Stimulated activated CD4-positive, alpha-beta T cell treated with anti-CD3 and anti-CD28 coated beads, Interleukin-2, amount 100 ng/mL, for 24 hours (primary cell): ENCODE data around the gene TRIM15.
A peak's percentile ranks its signal among the peaks of the same experiment; 100 is the strongest.
"Not testable (repeated sequence)": the region's sequence is repeated elsewhere in the genome, so short reads cannot be mapped to it uniquely, and the experiment has no call there.

Experiments
- DNase-seq, 2 donors: peaks; one replicate each; pipeline ENCODE4 v3.0.0-alpha.2; 2020

The TRIM15 gene

DNA sequence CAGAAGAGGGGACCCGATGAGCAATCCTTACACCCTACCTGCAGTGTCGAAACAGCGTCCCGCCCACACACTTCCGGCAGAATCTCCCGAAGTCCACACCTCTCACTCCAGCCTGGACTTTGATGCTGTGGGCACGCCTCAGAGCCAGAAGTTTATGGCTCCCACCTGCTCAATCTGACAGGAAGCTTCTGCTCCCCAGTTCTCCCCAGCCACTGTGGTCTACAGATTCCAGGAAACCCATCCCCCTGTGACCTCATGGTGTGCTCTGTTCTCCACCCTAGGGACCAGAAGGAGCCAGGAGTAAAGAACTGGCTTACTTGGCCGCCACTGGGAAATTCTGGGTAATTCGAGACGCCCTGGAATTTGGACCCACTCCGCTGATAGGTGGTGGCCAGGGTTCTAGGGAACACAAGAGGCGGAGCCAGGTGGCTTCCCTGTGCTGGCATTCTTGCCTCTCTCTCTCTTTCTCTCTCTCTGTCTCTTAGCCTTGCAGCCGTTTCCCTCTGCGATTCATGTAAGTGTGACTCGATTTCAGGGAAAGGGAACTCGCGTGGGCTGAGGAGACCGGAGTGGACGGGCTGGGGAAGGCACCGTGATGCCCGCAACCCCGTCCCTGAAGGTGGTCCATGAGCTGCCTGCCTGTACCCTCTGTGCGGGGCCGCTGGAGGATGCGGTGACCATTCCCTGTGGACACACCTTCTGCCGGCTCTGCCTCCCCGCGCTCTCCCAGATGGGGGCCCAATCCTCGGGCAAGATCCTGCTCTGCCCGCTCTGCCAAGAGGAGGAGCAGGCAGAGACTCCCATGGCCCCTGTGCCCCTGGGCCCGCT is at the start of gene TRIM15:
Gene TRIM15, plus strand, starts transcription at position 457 of the 828 bp plus-strand sequence. Its CDS starts 139 bp downstream, at position 596.
- DNase-seq: peak; percentile 68 to 74

DNA sequence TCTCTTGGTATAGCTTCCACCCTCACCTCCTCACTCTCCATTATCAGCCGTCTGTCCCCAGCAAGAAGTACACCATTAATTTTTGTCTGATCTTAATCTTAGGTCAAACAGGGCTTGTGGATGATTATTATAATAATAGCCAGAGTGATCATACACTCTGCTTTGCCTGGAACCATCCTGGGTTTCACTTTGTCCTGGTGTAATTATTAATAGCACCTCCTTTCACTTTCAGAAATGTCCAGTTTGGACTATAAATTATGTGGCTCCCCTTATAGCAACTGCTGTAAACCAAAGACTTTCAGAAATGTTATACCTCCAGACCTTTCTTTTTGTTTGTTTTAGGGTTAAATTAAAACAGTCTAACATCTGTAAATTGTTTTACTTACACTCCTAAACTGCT is 49.5 kb upstream of the TRIM15 start:
- DNase-seq: no peak

DNA sequence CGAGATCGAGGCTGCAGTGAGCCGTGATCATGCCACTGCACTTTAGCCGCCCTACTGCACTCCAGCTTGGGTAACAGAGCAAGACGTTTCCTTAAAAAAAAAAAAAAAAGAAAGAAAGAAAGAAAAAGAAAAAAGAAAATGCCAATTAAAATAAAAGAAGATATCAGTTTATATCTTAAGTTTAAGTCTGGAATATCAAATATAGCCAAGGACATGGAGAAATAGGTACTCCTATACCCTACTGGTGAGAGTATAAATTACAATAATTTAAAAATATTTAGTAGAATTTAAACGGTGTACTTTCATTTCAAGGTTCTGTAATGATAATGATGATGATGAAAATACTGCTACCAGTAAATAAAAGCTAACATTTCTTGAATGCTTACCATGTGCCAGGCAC is 46.6 kb upstream of the TRIM15 start:
- DNase-seq: no peak

DNA sequence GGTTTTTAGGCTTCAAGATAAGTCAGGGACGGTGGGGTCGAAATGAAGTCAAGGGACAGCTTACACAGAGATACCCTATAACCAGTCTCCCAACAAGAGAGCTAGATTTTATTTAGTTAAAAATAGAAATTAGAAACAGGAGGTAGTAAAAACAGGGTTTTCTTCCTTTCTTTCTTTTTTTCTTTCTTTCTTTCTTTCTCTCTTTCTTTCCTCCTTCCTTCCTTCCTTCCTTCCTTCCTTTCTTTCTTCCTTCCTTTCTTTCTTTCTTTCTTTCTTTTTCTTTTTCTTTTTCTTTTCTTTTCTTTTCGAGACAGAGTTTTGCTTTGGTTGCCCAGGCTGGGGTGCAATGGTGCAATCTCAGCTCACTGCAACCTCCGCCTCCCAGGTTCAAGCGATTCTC is 44.7 kb upstream of the TRIM15 start:
- DNase-seq: not testable (repeated sequence)

GRCh38 chr6:30121446-30122366 is 41.6 kb upstream of the TRIM15 start:
- DNase-seq: no peak

GRCh38 chr6:30122515-30122914 is 40.8 kb upstream of the TRIM15 start:
- no peak for DNase-seq

DNA sequence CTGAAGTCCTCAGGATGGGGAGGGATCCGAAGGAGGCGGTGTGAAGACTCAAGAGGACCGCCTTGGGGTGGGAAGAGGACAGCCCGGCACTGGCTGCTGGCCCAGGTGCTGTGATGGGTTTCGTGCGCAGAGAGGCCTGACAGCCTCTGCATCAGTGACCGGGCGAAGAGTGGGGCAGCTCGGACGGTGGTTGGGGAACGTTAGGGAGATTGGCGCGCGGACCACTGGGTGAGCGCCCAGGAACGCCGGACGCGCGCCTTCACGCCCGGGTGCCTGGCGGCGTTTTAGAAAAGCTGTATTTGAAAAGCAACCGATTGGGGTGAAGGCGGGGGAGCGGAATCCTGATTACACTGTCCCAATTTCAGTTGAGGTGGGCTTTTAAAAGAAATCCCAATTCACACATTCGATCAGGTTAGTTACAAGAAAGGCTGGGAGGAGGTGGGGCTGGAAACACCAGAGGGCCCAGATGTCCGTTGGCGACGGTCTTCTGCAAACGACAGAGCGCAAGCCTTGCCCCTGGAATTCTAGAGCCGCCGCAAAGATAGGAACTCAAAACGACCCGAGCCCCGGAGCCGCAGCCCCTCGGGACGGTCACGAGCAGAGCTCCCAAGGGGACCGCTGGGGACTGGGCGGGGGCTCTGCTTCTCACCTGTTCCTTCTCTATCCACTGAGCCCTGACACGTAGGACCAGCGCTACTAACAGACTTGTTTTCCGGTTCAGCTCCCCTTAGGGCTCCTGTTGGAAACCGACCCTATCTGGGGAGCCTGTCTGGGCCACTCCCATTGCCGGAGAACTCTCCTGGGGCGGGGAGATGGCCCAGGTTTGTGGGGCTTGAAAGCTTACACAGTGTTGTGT is 35.9 kb upstream of the TRIM15 start:
- no peak for DNase-seq

DNA sequence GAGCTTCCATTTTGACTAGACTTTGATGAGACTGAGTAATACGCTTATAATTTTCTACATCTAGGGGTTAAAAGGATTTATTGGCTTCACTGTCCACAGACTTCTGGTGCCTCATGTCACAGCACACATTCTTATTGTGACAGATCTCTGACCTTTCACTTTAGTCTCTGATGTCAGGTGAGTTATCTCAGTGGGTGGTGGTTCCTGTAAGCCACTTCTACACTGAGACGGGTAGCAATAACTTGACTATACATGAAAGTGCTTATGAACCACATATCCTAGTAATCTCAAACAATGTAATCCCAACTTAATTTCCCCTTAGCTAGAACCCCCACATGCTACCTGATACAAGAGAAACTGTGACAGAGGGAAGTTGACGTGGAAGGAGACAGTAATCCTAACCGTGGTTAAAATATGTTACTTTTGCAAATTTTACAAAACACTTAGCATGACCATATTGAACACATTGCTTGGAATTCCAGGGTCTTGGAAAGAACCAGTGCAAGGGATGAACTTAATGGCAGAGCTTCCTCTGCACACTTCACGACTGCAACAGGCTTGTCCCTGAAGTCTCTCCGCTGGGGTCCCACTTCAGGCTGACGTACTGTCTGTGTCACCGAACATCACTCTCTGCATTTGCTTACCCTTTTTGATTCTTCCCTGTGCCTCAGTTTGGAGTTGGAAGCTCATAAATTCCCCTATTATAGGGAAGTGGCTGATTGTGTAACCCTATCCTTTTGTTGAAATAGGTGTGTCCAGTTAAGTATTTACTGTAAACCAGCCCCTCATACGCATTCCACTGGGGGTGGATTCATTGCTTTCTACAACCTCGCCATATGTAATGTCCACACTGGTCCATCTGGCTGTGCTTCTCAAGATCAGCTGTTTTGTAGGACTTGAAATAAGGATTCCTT is 33.8 kb upstream of the TRIM15 start:
- DNase-seq: no peak

- DNase-seq: no peak
Measured at GRCh38 chr6:30130179-30130679, 33.1 kb upstream of the TRIM15 start.

GRCh38 chr6:30130887-30131862 is 32.2 kb upstream of the TRIM15 start:
- peak; percentile 51 to 64 for DNase-seq

- no peak for DNase-seq
Measured at GRCh38 chr6:30131947-30132497, 31.3 kb upstream of the TRIM15 start.

GRCh38 chr6:30135147-30135546 is 28.2 kb upstream of the TRIM15 start:
- DNase-seq: no peak

GRCh38 chr6:30135757-30136156 is 27.6 kb upstream of the TRIM15 start, which contains the start of gene TRIM40:
TRIM40 (plus strand) TSS chr6:30136140; CDS start chr6:30137037, 897 bp downstream.
- DNase-seq: no peak

- DNase-seq: no peak
Measured at GRCh38 chr6:30136570-30137286, 26.6 kb upstream of the TRIM15 start.

GRCh38 chr6:30140240-30140639 is 23.1 kb upstream of the TRIM15 start:
- DNase-seq: not testable (repeated sequence)

DNA sequence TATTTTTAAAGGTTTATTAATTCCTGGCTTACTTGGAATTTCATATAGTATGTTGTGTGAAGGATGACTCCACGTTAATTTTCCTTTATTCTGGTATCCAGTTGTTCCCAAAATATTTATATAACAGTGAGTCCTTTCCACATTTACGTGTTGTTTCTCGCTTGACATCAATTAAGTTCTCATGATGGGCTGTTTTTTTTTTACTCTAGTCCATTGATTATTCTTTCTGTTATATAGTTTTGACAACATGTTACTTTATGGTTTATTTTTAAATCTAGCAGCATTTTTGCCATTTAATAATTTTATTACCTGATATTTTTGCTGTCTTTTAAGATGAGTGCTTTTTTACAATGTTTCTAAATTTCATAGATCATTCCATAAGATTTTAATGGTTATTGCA is 20.7 kb upstream of the TRIM15 start:
- no peak for DNase-seq

- DNase-seq: no peak
Measured at GRCh38 chr6:30143780-30144179, 19.6 kb upstream of the TRIM15 start.

DNA sequence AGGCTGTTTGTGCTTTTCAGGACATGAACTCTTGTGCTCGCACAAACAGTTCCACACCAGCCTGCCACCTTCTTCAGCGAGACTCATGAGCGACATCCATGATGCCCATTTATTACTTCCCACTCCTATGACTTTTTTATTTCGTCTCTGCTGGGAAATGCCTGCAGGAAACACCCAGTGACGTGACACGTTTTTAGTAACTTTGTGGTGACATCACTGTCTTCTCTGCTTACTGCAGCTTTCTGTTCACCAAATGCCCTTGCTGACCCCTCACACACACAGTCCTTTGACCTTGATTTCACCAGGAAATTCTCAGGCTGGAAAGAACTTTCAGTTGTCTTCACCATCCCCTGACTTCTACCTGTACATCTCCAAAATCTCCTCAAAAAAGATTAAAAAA is 18.5 kb upstream of the TRIM15 start:
- no peak for DNase-seq

DNA sequence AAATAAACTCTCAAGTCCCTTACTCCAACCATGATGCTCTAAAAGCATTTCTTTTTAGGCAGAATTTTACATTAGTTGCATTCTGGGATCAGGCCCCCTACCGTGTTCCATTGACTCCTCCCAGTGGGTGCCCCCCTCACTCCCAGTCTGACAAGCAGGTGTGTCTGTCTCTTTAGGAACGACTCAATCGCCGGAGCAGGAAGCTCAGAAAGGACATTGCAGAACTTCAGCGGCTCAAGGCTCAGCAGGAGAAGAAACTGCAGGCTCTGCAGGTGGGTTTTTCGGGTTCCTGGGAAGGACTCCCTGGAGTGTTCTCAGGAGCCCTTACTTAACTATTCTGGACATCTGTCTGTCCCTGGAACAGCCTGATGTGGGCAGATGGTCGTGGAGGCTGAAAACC is 17.5 kb upstream of the TRIM15 start:
- DNase-seq: no peak
